ENCODE results near the gene CDK5RAP2. TPM values are rescaled to one million over a fixed set of nuclear protein-coding genes. Genes with fewer than 3 reads are reported as not detected.

Gene CDK5RAP2
- total RNA-seq, 1 donor from 2014 or later, result 16.8 TPM

GRCh38 chr9:120378680-120379079, 201.3 kb downstream of the CDK5RAP2 start:
- H3K36me3 ChIP-seq (ENCODE audit: control insufficient read depth, insufficient read depth, low read length), result no peaks in the 10 kb centered on the region
- TF ChIP-seq CTCF (IDR thresholded peaks at IDR 0.05; ENCODE audit: insufficient read depth, low read length, severe bottlenecking), result no peak
- FAIRE-seq (no peak), DNase-seq (ENCODE audit: low read depth) (no peak)
- H3K4me3 ChIP-seq (ENCODE audit: low read depth, low read length), result no peak overlapping the region
- H3K27me3 ChIP-seq (ENCODE audit: control insufficient read depth, insufficient read depth, low read length), result no peaks in the 10 kb centered on the region

GRCh38 chr9:120377268-120378159, 202.5 kb downstream of the CDK5RAP2 start:
- H3K36me3 ChIP-seq (ENCODE audit: control insufficient read depth, insufficient read depth, low read length), result no peaks in the 10 kb centered on the region
- FAIRE-seq (no peak), DNase-seq (ENCODE audit: low read depth) (no peak)
- no peaks in the 10 kb centered on the region for H3K27me3 ChIP-seq (ENCODE audit: control insufficient read depth, insufficient read depth, low read length)
- no peak for TF ChIP-seq CTCF (IDR thresholded peaks at IDR 0.05; ENCODE audit: insufficient read depth, low read length, severe bottlenecking)
- H3K4me3 ChIP-seq (ENCODE audit: low read depth, low read length), result no peak overlapping the region

GRCh38 chr9:120376101-120376500, 203.9 kb downstream of the CDK5RAP2 start:
- Histone ChIP-seq H3K4me3 (ENCODE audit: low read depth, low read length) (no peak overlapping the region), H3K27me3 (ENCODE audit: control insufficient read depth, insufficient read depth, low read length) (no peaks in the 10 kb centered on the region), H3K36me3 (ENCODE audit: control insufficient read depth, insufficient read depth, low read length) (no peaks in the 10 kb centered on the region)
- no peak for TF ChIP-seq CTCF (IDR thresholded peaks at IDR 0.05; ENCODE audit: insufficient read depth, low read length, severe bottlenecking)
- no peak for DNase-seq (ENCODE audit: low read depth)
- peak; percentile 76 for FAIRE-seq

GRCh38 chr9:120375316-120375715, 204.7 kb downstream of the CDK5RAP2 start:
- H3K36me3 ChIP-seq (ENCODE audit: control insufficient read depth, insufficient read depth, low read length), result no peaks in the 10 kb centered on the region
- H3K4me3 ChIP-seq (ENCODE audit: low read depth, low read length), result no peak overlapping the region
- no peak for TF ChIP-seq CTCF (IDR thresholded peaks at IDR 0.05; ENCODE audit: insufficient read depth, low read length, severe bottlenecking)
- DNase-seq (ENCODE audit: low read depth) (no peak), FAIRE-seq (no peak)
- H3K27me3 ChIP-seq (ENCODE audit: control insufficient read depth, insufficient read depth, low read length), result no peaks in the 10 kb centered on the region

GRCh38 chr9:120374817-120375216, 205.2 kb downstream of the CDK5RAP2 start:
- no peak for TF ChIP-seq CTCF (IDR thresholded peaks at IDR 0.05; ENCODE audit: insufficient read depth, low read length, severe bottlenecking)
- DNase-seq (ENCODE audit: low read depth) (no peak), FAIRE-seq (no peak)
- no peak overlapping the region for H3K4me3 ChIP-seq (ENCODE audit: low read depth, low read length)
- H3K27me3 ChIP-seq (ENCODE audit: control insufficient read depth, insufficient read depth, low read length), result no peaks in the 10 kb centered on the region
- no peaks in the 10 kb centered on the region for H3K36me3 ChIP-seq (ENCODE audit: control insufficient read depth, insufficient read depth, low read length)
